ENCODE data around the gene C10orf71.

DNA sequence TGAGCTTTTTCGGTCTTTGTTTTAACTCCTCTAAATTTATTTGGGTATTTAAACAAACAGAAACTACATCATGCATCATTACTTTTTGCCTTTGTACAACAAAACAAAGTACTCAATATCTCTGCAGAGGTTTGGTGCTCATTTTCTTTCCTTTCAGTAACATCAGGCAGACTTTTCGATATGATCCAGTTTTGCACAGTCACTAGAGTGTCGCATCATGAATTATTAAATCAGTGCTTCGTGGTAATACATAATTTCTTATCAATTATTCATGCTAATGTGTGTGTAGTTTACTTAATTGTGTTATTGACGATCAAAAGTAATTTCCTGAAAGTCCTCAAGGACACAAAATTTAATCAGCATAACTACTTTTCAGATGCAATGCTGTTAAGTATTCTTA is 65.1 kb downstream of the C10orf71 start:
- TF ChIP-seq, protein P1, sequence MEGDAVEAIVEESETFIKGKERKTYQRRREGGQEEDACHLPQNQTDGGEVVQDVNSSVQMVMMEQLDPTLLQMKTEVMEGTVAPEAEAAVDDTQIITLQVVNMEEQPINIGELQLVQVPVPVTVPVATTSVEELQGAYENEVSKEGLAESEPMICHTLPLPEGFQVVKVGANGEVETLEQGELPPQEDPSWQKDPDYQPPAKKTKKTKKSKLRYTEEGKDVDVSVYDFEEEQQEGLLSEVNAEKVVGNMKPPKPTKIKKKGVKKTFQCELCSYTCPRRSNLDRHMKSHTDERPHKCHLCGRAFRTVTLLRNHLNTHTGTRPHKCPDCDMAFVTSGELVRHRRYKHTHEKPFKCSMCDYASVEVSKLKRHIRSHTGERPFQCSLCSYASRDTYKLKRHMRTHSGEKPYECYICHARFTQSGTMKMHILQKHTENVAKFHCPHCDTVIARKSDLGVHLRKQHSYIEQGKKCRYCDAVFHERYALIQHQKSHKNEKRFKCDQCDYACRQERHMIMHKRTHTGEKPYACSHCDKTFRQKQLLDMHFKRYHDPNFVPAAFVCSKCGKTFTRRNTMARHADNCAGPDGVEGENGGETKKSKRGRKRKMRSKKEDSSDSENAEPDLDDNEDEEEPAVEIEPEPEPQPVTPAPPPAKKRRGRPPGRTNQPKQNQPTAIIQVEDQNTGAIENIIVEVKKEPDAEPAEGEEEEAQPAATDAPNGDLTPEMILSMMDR (IDR thresholded peaks at IDR 0.05; ENCODE audit: borderline replicate concordance, extremely low read depth, low read length, poor library complexity, severe bottlenecking): no peak
- TF ChIP-seq EZH2 (IDR thresholded peaks at IDR 0.05; ENCODE audit: borderline replicate concordance, low read depth, low read length, severe bottlenecking): no peak
